Measurements from ENCODE around the gene AP4B1.

The AP4B1 gene

DNA sequence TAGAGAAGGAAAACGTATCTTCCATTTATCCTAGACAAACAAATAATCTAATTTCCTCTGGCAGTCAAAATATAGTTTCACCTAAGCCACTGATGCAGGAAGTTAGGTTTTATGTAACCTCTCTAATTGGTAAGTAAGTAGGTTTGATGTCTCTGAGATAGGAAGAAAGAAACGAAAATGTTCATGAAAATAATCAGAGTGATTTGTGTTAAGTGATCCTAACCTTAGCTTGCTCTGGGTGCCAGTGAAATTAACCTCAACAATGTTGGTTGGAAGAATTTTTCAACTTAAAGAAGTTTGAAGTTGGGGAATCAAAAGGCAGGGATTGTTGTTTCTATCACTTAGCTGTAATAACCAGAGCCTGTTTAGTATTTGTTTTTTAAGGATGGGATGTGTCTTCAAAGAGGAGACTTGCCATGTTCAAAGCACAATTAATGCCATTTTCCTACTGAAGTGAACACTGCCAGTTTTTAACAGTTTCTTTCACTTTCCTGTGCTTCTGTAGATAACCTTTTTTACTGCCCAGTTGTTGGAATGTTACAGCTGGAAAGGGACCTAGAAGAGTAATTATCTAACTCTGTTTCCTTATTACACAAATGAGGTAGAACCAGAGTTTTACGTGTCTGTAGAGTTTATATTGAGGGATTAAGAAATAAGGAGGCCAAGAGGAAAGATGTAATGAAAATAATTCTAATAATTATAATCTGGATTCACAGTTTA, 42.9 kb upstream of the AP4B1 start (continued):
- TF ChIP-seq, protein P1, sequence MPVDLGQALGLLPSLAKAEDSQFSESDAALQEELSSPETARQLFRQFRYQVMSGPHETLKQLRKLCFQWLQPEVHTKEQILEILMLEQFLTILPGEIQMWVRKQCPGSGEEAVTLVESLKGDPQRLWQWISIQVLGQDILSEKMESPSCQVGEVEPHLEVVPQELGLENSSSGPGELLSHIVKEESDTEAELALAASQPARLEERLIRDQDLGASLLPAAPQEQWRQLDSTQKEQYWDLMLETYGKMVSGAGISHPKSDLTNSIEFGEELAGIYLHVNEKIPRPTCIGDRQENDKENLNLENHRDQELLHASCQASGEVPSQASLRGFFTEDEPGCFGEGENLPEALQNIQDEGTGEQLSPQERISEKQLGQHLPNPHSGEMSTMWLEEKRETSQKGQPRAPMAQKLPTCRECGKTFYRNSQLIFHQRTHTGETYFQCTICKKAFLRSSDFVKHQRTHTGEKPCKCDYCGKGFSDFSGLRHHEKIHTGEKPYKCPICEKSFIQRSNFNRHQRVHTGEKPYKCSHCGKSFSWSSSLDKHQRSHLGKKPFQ (tag by site-specific recombination; IDR thresholded peaks at IDR 0.05): no peak
- TF ChIP-seq, protein P2, sequence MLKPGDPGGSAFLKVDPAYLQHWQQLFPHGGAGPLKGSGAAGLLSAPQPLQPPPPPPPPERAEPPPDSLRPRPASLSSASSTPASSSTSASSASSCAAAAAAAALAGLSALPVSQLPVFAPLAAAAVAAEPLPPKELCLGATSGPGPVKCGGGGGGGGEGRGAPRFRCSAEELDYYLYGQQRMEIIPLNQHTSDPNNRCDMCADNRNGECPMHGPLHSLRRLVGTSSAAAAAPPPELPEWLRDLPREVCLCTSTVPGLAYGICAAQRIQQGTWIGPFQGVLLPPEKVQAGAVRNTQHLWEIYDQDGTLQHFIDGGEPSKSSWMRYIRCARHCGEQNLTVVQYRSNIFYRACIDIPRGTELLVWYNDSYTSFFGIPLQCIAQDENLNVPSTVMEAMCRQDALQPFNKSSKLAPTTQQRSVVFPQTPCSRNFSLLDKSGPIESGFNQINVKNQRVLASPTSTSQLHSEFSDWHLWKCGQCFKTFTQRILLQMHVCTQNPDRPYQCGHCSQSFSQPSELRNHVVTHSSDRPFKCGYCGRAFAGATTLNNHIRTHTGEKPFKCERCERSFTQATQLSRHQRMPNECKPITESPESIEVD (tag by site-specific recombination; IDR thresholded peaks at IDR 0.05): peak; percentile 83
- TF ChIP-seq SP7 (tag by site-specific recombination; IDR thresholded peaks at IDR 0.05): no peak
- TF ChIP-seq, protein P3, sequence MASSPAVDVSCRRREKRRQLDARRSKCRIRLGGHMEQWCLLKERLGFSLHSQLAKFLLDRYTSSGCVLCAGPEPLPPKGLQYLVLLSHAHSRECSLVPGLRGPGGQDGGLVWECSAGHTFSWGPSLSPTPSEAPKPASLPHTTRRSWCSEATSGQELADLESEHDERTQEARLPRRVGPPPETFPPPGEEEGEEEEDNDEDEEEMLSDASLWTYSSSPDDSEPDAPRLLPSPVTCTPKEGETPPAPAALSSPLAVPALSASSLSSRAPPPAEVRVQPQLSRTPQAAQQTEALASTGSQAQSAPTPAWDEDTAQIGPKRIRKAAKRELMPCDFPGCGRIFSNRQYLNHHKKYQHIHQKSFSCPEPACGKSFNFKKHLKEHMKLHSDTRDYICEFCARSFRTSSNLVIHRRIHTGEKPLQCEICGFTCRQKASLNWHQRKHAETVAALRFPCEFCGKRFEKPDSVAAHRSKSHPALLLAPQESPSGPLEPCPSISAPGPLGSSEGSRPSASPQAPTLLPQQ (tag by site-specific recombination; IDR thresholded peaks at IDR 0.05): no peak
- no peak for TF ChIP-seq ZNF623 (tag by site-specific recombination; IDR thresholded peaks at IDR 0.05)

DNA sequence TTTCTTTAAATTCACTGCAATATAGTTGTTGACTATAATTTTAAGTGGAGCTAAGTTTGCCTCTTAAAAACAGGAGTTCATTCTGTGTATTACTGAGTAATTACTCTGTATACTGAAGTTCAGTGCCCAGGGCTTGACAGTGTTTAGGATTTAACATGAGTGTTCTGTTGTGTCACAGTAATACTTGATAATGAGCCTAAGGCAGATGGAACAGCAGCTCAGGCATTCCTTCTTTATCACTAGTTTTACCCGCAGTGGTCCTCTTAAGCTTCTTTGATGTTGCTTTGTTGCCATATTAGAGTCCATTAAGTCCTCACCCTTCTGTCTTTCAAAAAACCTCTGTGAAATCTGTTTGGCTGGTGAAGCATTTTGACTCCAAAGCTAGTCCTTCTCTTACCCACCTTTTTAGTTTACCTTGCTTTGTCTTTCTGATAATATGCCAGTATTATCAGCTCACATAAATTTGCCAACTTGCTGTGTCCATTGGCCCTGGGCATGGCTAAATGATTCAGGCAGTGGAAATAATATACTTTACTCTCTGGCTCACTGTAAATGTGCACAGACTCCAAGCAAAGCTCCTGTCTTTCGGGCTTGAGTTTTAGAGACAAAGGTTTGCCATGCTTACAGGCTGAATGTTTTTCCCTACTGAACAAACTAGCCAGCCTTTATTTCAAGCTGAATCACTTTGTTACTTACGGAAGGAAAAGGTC, 42.2 kb upstream of the AP4B1 start:
- Histone ChIP-seq H3K9me3 (ENCODE audit: control insufficient read depth, insufficient read depth, low read depth, low read length) (no peaks in the 10 kb centered on the region), H3K4me3 (ENCODE audit: low read depth, low read length) (no peak overlapping the region), H3K36me3 (ENCODE audit: control insufficient read depth in 2 of 2, insufficient read depth in 1 of 2, low read length in 2 of 2) (peaks cover 18 to 19% of the 10 kb centered on the region in 2 experiments), H3K27ac (ENCODE audit: extremely low read depth, low read depth, low read length) (no peak overlapping the region), H3K4me1 (ENCODE audit: control insufficient read depth, insufficient read depth, low read length) (peaks cover 19% of the 10 kb centered on the region; the same call in 1 of the 2 replicates)
- TF ChIP-seq TCF7L2 (IDR thresholded peaks at IDR 0.05; ENCODE audit: borderline replicate concordance, low read depth, low read length): peak; percentile 68
- no peak for TF ChIP-seq ZEB2 (tag by site-specific recombination; IDR thresholded peaks at IDR 0.05)
- TF ChIP-seq ZNF600 (tag by site-specific recombination; IDR thresholded peaks at IDR 0.05): peak; percentile 75
- peak; percentile 40; the same call in 1 of the 2 replicates for TF ChIP-seq OSR2 (tag by site-specific recombination; IDR thresholded peaks at IDR 0.05)
- no peak for TF ChIP-seq ZNF302 (tag by site-specific recombination; IDR thresholded peaks at IDR 0.05; ENCODE audit: low read depth)
- TF ChIP-seq ZNF341 (tag by site-specific recombination; IDR thresholded peaks at IDR 0.05; ENCODE audit: low read depth): no peak
- peak; percentile 38 for TF ChIP-seq ZNF335 (tag by site-specific recombination; conservative IDR thresholded peaks at IDR 0.05)
- no peak for TF ChIP-seq ZNF664 (tag by site-specific recombination; IDR thresholded peaks at IDR 0.05)
- TF ChIP-seq ZNF621 (tag by site-specific recombination; IDR thresholded peaks at IDR 0.05): no peak
- CTCF ChIA-PET: interaction anchor here (0.9 to 1.6 kb wide), 4 partner anchors 16 to 112 kb away, joined by 3 to 5 read pairs (median 4); partner anchors contain the start of gene OLFML3
- POLR2A ChIA-PET: interaction anchor here (0.5 to 1.4 kb wide), 3 partner anchors 16 to 187 kb away, joined by 3 to 6 read pairs (median 5); partner anchors contain the start of gene HIPK1

DNA sequence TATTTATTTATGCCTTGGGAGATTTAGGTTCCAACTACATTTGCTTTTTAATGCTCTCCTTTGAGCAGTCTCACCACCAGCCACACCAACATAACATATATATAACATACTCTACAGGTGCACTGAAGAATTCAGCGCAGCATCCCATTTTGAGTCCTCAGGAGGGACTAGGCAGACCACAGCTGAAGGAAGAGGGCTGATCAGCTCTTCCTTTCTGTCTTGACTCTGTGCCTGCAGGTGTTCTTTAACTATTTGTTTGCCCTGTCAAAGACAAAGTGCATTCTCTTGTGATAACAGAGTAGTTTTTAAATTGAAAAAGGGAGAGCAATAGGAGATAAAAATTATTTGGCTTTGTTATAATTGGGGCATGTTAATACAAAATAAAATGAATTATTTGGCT, 41.5 kb upstream of the AP4B1 start:
- POLR2A ChIA-PET: interaction anchor here (0.9 to 1.4 kb wide), 2 partner anchors 16 to 17 kb away, joined by 5 to 6 read pairs; partner anchors contain the start of gene HIPK1
- no peak overlapping the region for H3K4me3 ChIP-seq (ENCODE audit: low read depth, low read length)
- peaks cover 19% of the 10 kb centered on the region; the same call in 1 of the 2 replicates for H3K4me1 ChIP-seq (ENCODE audit: control insufficient read depth, insufficient read depth, low read length)
- H3K9me3 ChIP-seq (ENCODE audit: control insufficient read depth, insufficient read depth, low read depth, low read length): no peaks in the 10 kb centered on the region
- no peak overlapping the region for H3K27ac ChIP-seq (ENCODE audit: extremely low read depth, low read depth, low read length)
- H3K36me3 ChIP-seq (ENCODE audit: control insufficient read depth in 2 of 2, insufficient read depth in 1 of 2, low read length in 2 of 2): peaks cover 18 to 23% of the 10 kb centered on the region in 2 experiments
- CTCF ChIA-PET: interaction anchor here (1.3 to 1.6 kb wide), 3 partner anchors 16 to 33 kb away, joined by 4 to 5 read pairs (median 5); partner anchors contain the start of gene OLFML3
- TF ChIP-seq, protein P4, sequence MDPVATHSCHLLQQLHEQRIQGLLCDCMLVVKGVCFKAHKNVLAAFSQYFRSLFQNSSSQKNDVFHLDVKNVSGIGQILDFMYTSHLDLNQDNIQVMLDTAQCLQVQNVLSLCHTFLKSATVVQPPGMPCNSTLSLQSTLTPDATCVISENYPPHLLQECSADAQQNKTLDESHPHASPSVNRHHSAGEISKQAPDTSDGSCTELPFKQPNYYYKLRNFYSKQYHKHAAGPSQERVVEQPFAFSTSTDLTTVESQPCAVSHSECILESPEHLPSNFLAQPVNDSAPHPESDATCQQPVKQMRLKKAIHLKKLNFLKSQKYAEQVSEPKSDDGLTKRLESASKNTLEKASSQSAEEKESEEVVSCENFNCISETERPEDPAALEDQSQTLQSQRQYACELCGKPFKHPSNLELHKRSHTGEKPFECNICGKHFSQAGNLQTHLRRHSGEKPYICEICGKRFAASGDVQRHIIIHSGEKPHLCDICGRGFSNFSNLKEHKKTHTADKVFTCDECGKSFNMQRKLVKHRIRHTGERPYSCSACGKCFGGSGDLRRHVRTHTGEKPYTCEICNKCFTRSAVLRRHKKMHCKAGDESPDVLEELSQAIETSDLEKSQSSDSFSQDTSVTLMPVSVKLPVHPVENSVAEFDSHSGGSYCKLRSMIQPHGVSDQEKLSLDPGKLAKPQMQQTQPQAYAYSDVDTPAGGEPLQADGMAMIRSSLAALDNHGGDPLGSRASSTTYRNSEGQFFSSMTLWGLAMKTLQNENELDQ (tag by site-specific recombination; IDR thresholded peaks at IDR 0.05; ENCODE audit: low read depth): no peak
- no peak for TF ChIP-seq ZNF211 (tag by site-specific recombination; IDR thresholded peaks at IDR 0.05; ENCODE audit: low read depth)
- TF ChIP-seq ZNF610 (tag by site-specific recombination; IDR thresholded peaks at IDR 0.05; ENCODE audit: borderline replicate concordance): no peak
- TF ChIP-seq SP7 (tag by site-specific recombination; IDR thresholded peaks at IDR 0.05): no peak
- TF ChIP-seq ZNF416 (tag by site-specific recombination; IDR thresholded peaks at IDR 0.05): no peak
- no peak for TF ChIP-seq ZNF785 (tag by site-specific recombination; IDR thresholded peaks at IDR 0.05)
- no peak for TF ChIP-seq ZNF140 (tag by site-specific recombination; IDR thresholded peaks at IDR 0.05)
- TF ChIP-seq OSR2 (tag by site-specific recombination; IDR thresholded peaks at IDR 0.05): no peak
- TF ChIP-seq, protein P5, sequence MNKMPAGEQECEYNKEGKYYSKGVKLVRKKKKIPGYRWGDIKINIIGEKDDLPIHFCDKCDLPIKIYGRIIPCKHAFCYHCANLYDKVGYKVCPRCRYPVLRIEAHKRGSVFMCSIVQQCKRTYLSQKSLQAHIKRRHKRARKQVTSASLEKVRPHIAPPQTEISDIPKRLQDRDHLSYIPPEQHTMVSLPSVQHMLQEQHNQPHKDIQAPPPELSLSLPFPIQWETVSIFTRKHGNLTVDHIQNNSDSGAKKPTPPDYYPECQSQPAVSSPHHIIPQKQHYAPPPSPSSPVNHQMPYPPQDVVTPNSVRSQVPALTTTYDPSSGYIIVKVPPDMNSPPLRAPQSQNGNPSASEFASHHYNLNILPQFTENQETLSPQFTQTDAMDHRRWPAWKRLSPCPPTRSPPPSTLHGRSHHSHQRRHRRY (tag by site-specific recombination; IDR thresholded peaks at IDR 0.05): no peak
- no peak for TF ChIP-seq ZNF596 (tag by site-specific recombination; IDR thresholded peaks at IDR 0.05)
- no peak for TF ChIP-seq ZNF10 (tag by site-specific recombination; IDR thresholded peaks at IDR 0.05)
